Measurements from ENCODE around the gene MYG1. TPM values are rescaled to one million over a fixed set of nuclear protein-coding genes. Genes with fewer than 3 reads are reported as not detected.
A peak's percentile ranks its signal among the peaks of the same experiment; 100 is the strongest.

Gene MYG1
- total and polyA plus RNA-seq, 2 of the 13 experiments (the other 11 are each of a cell fraction or from before 2014, with no cell fraction given): 38.6 to 58.0 TPM

- TF ChIP-seq LRRFIP1 (CRISPR knock-in tag; conservative IDR thresholded peaks at IDR 0.05) (no peak), ZNF784 (CRISPR knock-in tag; IDR thresholded peaks at IDR 0.05; ENCODE audit: borderline replicate concordance) (no peak), THAP7 (CRISPR knock-in tag; IDR thresholded peaks at IDR 0.05) (no peak), ZFP82 (CRISPR knock-in tag; IDR thresholded peaks at IDR 0.05; ENCODE audit: borderline replicate concordance) (no peak), KDM1A (CRISPR knock-in tag; IDR thresholded peaks at IDR 0.05) (no peak), HMGXB3 (CRISPR knock-in tag; IDR thresholded peaks at IDR 0.05; ENCODE audit: borderline replicate concordance) (peak; percentile 67; the same call in 1 of the 2 replicates), TBX3 (IDR thresholded peaks at IDR 0.05; ENCODE audit: borderline replicate concordance) (no peak), MTA3 (CRISPR knock-in tag; IDR thresholded peaks at IDR 0.05) (no peak), ZNF547 (CRISPR knock-in tag; IDR thresholded peaks at IDR 0.05) (no peak), EP300 (IDR thresholded peaks at IDR 0.05; ENCODE audit: low read depth in 2 of 2, low read length in 2 of 2) (no peak), EP300 (CRISPR knock-in tag; IDR thresholded peaks at IDR 0.05; ENCODE audit: borderline replicate concordance) (peak; percentile 72), KLF12 (CRISPR knock-in tag; IDR thresholded peaks at IDR 0.05; ENCODE audit: borderline replicate concordance) (peak; percentile 19; the same call in 1 of the 2 replicates), TRIM22 (IDR thresholded peaks at IDR 0.05) (no peak), ZMYM3 (CRISPR knock-in tag; IDR thresholded peaks at IDR 0.05) (0 out of 2 replicates have a peak, but pooled peaks have one; percentile 10), RBFOX2 (IDR thresholded peaks at IDR 0.05; ENCODE audit: low read depth, low read length) (peak; percentile 73), BCL3 (CRISPR knock-in tag; IDR thresholded peaks at IDR 0.05) (no peak), RBM22 (optimal IDR thresholded peaks at IDR 0.05; ENCODE audit: low read length) (no peak), ZC3H4 (CRISPR knock-in tag; IDR thresholded peaks at IDR 0.05; ENCODE audit: borderline replicate concordance) (0 out of 2 replicates have a peak, but pooled peaks have one; percentile 50)
These were observed 31.4 kb upstream of the MYG1 start, which contains the start of gene ESPL1 (continued) for GRCh38 chr12:53267999-53268629.

All from HepG2 (cell line).